Measurements from ENCODE around the gene HNRNPC.

DNA sequence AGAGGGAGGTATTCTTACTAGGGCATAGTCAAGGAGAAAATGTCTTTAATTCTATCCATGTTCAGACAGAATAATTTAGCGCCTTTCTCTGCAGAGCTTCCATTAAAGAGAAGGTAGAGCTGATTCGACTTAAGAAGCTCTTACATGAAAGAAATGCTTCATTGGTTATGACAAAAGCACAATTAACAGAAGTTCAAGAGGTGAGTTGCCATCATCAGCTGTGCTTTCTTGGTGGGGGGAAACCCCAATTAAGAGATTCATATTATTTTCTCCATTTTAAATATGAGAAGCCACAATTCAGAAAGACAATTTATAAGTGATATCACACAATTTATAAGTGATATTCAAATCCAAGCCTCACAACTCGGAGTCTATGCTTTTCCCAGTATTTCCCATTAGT, 38.4 kb upstream of the HNRNPC start:
- TF ChIP-seq GATA3 (IDR thresholded peaks at IDR 0.05; ENCODE audit: low read depth, low read length) (no peak), GATA2 (IDR thresholded peaks at IDR 0.05; ENCODE audit: low read depth, low read length) (no peak)
